IgD-negative memory B cell (primary cell): ENCODE measurements around the gene SYNM. TPM values are rescaled to one million over a fixed set of nuclear protein-coding genes. Genes with fewer than 3 reads are reported as not detected.

Source experiments
- H3K27ac Mint-ChIP-seq, 3 donors: one replicate each; pipeline ENCODE4 v1.8.0; 2020 to 2022; ENCODE audit warnings: mild to moderate bottlenecking in 3 of 3, mixed read lengths in 3 of 3, moderate library complexity in 1 of 3
- H3K27me3 Mint-ChIP-seq: one replicate; pipeline ENCODE4 v1.8.0; 2021; ENCODE audit warnings: mixed read lengths
- H3K36me3 Mint-ChIP-seq: one replicate; pipeline ENCODE4 v1.8.0; 2020; ENCODE audit warnings: mild to moderate bottlenecking, mixed read lengths
- H3K4me1 Mint-ChIP-seq, 3 donors: one replicate each; pipeline ENCODE4 v1.8.0; 2020 to 2022; ENCODE audit warnings: mixed read lengths in 3 of 3, mild to moderate bottlenecking in 1 of 3
- H3K4me3 Mint-ChIP-seq, 4 donors: one replicate each; pipeline ENCODE4 v1.8.0; 2020 to 2022; ENCODE audit warnings: mild to moderate bottlenecking in 4 of 4, mixed read lengths in 4 of 4, moderate library complexity in 3 of 4
- H3K9me3 Mint-ChIP-seq, 3 donors: one replicate each; pipeline ENCODE4 v1.8.0; 2020 to 2021; ENCODE audit warnings: mixed read lengths in 3 of 3, mild to moderate bottlenecking in 1 of 3
- polyA plus RNA-seq: library from polyadenylated mRNA; unstranded; fragments of 300-500 nt; fragmentation: Illumina TruSeq; gene quantifications from one replicate; pipeline ENCODE4 v1.2.3, GENCODE V29; 2021

Gene SYNM
- polyA plus RNA-seq, 1 donor from 2014 or later: not detected

DNA sequence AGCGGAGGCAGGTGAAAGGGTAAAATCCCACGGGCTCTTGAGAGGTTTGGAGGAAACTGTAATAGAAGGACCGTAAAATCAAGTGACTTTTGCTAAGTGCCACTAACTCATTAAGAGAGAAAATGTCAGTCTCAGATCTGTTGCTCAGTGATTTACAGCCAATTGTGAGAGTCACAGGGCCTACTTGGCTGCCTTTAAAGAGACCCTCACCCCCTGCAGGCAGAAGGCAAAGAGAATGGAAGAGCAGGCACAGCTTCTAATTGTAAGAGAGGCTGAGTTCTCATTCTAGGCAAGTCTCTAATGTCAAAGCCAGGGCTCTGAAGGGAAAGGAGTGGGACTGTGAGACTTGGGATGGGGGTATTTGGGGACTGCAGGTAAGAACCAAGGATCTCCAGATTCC lies 9.3 kb upstream of the SYNM start:
- no peaks in the 10 kb centered on the region for H3K36me3 Mint-ChIP-seq
- H3K4me3 Mint-ChIP-seq: no peak overlapping the region
- H3K27me3 Mint-ChIP-seq: peaks cover 25% of the 10 kb centered on the region
- H3K4me1 Mint-ChIP-seq: peaks cover 4 to 6% (median 5%) of the 10 kb centered on the region in 3 donors
- no peak overlapping the region for H3K27ac Mint-ChIP-seq
- no peaks in the 10 kb centered on the region for H3K9me3 Mint-ChIP-seq

DNA sequence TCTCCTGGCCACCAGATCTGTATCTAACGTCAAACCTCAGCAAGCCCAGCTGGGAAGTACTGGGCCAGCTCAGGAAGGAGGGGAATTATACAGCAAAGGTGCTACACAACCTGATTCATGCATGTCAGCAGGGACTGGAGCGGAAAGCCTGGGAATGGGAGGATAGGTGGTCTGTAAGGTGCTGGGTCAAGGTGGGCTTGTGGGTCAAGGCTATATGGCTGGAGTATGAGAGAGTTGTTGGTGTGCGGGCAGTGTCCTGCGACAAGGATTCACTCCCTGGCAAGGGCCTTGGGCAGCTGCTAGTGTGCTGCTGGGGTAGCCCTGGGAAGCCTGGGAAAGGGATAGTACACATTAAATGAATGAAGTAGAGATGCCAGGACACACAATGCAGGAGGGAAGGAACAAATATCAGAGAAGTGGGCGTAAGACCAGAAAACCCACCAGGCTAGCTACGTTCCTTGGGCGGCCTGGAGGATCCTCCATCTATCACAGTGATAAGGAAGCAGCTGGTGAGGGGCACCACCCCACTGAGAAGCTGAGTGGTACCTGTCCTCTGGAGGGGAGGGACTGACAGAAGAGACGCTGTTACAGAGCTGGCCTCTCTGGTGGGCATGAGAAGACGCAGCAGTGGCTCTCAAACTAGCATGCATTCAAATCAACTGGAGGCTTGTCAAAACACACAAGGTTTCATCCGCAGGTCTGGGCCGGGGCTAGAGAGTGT lies 8.5 kb upstream of the SYNM start:
- H3K4me3 Mint-ChIP-seq: no peak overlapping the region
- no peak overlapping the region for H3K27ac Mint-ChIP-seq
- no peaks in the 10 kb centered on the region for H3K36me3 Mint-ChIP-seq
- H3K27me3 Mint-ChIP-seq: peaks cover 26% of the 10 kb centered on the region
- H3K9me3 Mint-ChIP-seq: no peaks in the 10 kb centered on the region
- H3K4me1 Mint-ChIP-seq: peaks cover 2 to 4% (median 3%) of the 10 kb centered on the region in 3 donors

DNA sequence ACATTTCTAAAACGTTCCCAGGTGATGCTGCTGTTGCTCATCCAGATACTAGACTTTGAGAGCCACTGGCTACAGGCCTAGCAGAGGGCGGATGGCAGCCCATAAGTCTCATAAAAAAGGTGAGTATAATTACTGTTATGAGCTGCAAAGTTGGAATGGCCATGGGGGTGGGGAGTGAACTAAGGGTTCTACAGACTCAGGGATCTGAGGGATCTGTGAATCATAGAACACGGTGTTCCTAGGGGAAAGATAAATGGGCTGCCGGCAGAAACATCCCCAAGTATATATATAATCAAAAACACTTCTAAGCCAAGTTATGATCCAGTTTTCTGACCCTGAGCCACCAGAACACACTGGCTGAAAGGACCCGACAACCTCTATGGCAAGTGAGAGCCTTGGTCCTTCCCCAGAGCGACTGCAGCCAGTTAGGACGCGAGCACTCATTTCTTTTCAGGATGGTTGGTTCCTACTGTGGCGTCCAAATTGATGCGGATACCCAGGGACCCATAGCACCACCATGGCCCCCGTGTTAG lies 7.9 kb upstream of the SYNM start:
- Mint-ChIP-seq H3K4me3 (no peak overlapping the region), H3K9me3 (no peaks in the 10 kb centered on the region), H3K27me3 (peaks cover 31% of the 10 kb centered on the region), H3K27ac (no peak overlapping the region), H3K36me3 (no peaks in the 10 kb centered on the region), H3K4me1 (peaks cover 2 to 4% (median 3%) of the 10 kb centered on the region in 3 donors)

DNA sequence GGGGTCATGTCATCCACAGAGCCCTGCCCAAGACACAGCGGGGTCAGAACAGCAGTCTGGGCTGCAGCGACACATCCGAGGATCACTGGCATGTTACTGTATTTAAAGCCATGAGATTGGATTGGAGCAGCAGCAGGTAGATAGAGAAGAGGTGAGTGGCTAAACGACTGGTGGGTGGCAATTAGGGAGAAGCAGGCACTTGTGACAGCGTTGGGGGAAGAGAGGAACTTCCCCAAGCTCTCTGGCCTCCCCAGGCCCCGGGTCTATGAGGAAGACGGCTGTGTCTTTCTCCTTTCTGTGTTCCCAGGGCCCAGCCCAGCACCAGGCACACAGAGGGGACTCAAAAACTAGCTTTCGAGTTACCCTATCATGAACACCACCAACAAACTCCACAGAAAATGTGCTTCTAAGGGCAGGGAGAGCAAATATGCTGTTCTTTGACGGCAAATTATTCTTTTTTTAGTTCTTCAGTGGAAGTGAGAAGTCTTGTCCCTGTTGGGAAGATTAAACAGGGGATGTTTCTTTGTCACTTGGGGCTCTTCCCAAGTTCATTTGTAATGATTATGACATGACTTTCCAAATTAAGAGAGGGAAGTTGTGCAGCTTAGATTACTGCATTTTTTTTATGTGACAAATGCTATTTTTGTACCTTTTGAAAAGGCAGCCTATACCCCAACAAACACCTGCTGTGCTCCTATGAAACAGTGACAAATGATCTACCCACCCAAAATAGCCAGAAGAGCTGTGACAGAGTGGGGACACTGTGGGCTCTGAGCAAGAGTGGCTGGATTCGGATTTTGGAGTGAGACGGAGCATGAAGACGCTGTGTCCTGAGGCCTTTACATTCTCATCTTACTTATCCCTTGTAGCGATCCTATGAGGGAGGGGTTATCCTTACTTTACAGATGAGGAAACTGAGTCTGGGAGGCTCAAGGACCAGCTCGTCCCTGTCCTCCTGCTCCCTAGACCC lies 7.2 kb upstream of the SYNM start:
- no peaks in the 10 kb centered on the region for H3K36me3 Mint-ChIP-seq
- H3K4me3 Mint-ChIP-seq: no peak overlapping the region
- H3K9me3 Mint-ChIP-seq: no peaks in the 10 kb centered on the region
- H3K27ac Mint-ChIP-seq: no peak overlapping the region
- H3K4me1 Mint-ChIP-seq: peaks cover 2 to 4% (median 3%) of the 10 kb centered on the region in 3 donors
- H3K27me3 Mint-ChIP-seq: peaks cover 36% of the 10 kb centered on the region

DNA sequence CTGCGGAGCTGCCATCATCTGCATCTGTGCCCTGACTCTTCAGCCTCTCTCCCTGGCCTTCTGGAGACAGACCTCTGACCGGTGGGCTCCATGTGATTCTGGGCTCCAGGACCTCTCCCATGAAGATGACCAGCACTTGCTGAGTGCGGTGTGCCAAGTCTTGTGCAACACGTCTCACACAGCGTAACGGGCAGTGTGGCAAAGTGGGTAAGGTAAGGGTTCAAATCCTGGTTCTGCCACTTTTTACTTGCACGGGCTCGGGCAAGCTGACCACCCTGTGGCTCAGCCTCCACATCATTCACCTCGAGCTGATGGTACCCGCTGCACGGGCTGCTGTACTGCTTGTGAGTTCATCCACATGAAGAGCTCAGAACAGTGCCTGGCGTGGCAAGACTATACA lies 6.5 kb upstream of the SYNM start:
- Mint-ChIP-seq H3K9me3 (no peaks in the 10 kb centered on the region), H3K4me3 (no peak overlapping the region), H3K27me3 (peaks cover 38% of the 10 kb centered on the region), H3K27ac (no peak overlapping the region), H3K36me3 (no peaks in the 10 kb centered on the region), H3K4me1 (peaks cover 2 to 5% (median 3%) of the 10 kb centered on the region in 3 donors)

DNA sequence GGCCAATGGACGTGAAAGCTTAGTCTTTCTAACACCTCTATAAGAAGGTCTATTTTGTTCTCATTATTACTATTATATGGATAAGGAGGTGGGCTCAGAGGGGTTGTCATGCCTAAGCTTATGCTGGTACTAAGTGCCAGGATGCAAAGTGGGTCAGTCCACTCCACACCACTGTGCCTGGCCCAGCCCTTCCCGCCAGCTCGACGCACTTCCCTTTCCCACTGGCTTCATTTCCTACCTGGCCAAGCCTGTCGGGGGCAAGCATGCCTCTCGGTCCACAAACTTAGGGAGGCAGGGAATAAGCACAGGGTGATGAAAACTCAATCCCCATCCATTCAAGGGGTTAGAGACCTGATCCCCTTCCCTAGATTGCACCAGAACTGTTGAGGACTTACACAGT lies 5.9 kb upstream of the SYNM start:
- peak overlapping the region in 1 of 4 donors; percentile 41 for H3K4me3 Mint-ChIP-seq
- no peaks in the 10 kb centered on the region for H3K36me3 Mint-ChIP-seq
- H3K4me1 Mint-ChIP-seq: peaks cover 2 to 9% (median 3%) of the 10 kb centered on the region in 3 donors
- H3K27ac Mint-ChIP-seq: no peak overlapping the region
- H3K9me3 Mint-ChIP-seq: no peaks in the 10 kb centered on the region
- H3K27me3 Mint-ChIP-seq: peaks cover 42% of the 10 kb centered on the region

DNA sequence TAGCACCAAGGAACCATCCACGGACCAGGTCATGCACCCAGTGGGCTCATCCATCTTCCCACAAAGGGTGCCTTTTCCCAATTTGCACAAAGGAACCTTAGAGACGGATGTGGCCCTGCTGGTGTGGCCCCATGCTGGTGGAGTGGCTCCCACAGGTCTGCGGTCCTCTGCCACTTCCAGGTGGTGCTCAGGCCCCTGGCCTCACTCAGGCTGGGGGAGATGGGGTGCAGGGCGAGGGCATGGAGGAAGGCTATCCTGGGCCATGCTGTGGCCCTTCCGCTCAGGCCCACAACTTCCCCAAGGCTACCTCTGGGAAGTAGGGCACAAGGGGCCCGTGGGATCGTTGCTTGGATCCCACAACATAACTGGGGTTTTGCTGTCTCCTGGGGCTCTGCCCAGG lies 5.2 kb upstream of the SYNM start:
- Mint-ChIP-seq H3K27me3 (peaks cover 42% of the 10 kb centered on the region), H3K4me3 (peak overlapping the region in 1 of 4 donors; percentile 65), H3K4me1 (peaks cover 2 to 9% (median 3%) of the 10 kb centered on the region in 3 donors), H3K9me3 (no peaks in the 10 kb centered on the region), H3K27ac (no peak overlapping the region), H3K36me3 (no peaks in the 10 kb centered on the region)

DNA sequence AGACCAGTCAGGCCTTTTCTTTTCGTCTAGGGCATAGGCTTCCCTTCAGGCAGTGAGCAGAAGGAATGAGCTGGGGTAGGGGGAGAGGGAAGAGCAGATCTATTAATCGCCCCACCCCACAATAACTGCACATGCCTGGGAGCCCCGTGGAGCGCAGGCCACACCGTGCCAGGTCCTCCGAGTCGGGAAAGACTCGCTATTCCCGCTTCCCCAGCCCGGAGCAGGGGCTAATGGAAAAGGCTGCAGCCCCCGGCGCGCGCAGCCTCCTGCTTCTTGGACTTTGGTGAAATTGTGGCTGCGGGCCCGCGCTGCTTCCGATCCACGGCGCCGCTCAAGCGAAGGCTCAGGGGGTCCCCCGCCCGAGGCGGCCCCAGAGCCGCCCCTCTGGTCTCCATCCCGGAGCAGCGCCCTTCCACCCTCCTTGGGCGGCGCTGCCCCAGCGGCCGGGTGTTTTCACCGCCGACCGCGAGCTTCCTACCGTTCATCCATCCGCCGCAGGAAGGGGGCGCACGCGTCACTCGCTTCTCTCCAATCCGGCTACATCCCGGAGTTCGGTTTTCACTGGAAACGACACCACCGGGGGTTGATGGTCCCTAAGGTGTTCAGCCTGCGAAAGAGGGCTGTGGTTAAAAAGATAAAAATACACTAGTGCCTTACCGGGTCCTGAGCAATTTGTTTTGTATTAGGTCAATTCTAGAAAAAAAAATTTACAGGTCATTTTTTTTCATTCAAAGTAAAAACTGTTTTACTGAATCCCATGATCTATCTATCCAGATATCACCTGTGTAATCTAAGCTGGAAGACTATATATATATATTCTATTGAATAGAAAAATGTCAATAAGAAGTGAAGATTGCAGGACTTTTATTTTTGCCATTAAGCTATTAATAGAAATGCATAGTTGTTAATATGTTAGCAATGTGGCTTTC lies 4.4 kb upstream of the SYNM start:
- Mint-ChIP-seq H3K4me1 (peaks cover 2 to 9% (median 3%) of the 10 kb centered on the region in 3 donors), H3K9me3 (no peaks in the 10 kb centered on the region), H3K27ac (no peak overlapping the region), H3K36me3 (no peaks in the 10 kb centered on the region), H3K27me3 (peaks cover 42% of the 10 kb centered on the region), H3K4me3 (peak overlapping the region in 2 of 4 donors; percentile 65 to 88)

DNA sequence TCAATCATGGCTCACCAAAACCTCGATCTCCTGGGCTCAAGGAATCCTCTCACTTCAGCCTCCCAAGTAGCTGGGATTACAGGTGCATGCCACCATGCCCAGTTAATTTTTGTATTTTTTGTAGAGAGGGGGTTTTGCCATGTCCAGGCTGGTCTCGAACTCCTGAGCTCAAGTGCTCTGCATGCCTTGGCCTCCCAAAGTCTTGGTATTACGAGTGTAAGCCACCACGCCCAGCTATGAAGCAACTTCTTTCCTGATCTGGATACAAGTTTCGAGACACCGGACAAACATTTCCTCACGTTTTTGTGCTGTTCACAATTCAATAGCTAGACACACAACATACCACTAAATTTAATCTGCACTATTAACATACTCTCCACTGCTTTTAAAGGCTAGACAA lies 3.4 kb upstream of the SYNM start:
- Mint-ChIP-seq H3K4me1 (peaks cover 3 to 10% (median 3%) of the 10 kb centered on the region in 3 donors), H3K27me3 (peaks cover 46% of the 10 kb centered on the region), H3K9me3 (no peaks in the 10 kb centered on the region), H3K27ac (no peak overlapping the region), H3K4me3 (no peak overlapping the region), H3K36me3 (no peaks in the 10 kb centered on the region)

DNA sequence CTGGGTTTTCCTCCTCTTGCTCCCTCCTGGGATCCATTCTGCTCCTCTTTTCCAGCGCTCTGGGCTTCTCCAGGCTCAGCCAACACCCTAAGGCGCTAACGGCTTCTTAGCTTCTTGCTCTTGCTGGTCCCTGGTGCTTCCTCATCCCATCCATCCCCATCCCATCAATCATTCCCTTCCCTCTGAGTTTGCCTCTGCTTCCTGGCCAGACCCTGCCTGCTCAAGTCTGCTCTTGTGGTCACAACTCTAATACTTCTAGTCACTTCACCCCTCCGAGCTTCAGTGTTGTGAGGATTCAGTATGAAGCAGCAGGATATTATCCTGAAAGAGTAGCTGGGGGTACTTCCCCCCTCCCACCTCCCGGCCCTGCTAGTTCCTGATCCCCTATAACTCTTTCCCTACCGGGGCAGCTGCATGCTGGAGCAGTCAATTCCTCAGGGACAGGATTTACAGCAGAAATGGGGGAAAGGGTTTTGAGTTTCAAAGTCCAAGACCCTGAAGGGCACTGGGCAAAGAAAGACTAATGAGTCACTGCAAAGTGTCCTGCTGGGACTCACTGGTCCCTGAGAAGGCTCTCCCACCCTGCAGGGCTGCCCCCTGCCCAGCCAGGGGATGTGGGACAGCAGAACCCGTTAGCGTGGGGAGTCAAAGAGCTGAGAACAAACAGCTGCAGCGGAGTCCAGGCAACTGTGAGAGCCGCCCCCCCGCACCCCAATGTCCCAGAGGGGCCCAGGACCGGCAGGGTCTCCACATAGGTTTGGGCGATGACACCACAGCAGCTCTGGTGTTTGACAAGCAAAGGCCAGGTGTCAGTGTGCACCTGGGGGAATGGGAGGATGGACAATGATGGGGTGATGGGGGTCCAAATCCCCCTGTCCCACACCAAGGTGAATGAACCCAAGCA lies 2.3 kb upstream of the SYNM start:
- Mint-ChIP-seq H3K27ac (no peak overlapping the region), H3K9me3 (peaks cover 0 to under 1% (median 0%) of the 10 kb centered on the region in 3 donors), H3K36me3 (no peaks in the 10 kb centered on the region), H3K27me3 (peaks cover 51% of the 10 kb centered on the region), H3K4me3 (peak overlapping the region in 1 of 4 donors; percentile 56), H3K4me1 (peaks cover 3 to 16% (median 5%) of the 10 kb centered on the region in 3 donors)

DNA sequence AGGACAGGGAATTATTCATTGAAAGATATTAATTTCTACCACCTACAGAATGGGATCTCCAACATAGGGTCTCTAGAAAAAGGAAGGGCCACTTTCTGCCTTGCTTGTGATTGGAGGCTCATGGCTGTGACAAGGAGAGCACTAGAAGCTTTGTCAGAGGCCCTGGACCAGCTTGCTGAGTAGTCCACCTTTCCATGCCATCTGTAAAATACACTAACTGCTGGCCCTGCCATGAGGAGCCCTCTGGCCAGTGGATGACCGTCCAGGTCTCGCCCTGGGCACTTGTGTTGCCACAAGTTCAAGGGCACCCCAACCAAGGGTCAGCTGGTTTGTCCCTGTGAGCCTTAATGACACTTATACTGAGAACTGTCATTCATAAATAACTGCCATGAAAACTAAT lies 1.6 kb upstream of the SYNM start:
- H3K4me1 Mint-ChIP-seq: peaks cover 3 to 16% (median 5%) of the 10 kb centered on the region in 3 donors
- H3K4me3 Mint-ChIP-seq: peak overlapping the region in 1 of 4 donors; percentile 12
- no peaks in the 10 kb centered on the region for H3K36me3 Mint-ChIP-seq
- H3K9me3 Mint-ChIP-seq: peaks cover 0 to 2% (median 0%) of the 10 kb centered on the region in 3 donors
- no peak overlapping the region for H3K27ac Mint-ChIP-seq
- H3K27me3 Mint-ChIP-seq: peaks cover 50% of the 10 kb centered on the region

DNA sequence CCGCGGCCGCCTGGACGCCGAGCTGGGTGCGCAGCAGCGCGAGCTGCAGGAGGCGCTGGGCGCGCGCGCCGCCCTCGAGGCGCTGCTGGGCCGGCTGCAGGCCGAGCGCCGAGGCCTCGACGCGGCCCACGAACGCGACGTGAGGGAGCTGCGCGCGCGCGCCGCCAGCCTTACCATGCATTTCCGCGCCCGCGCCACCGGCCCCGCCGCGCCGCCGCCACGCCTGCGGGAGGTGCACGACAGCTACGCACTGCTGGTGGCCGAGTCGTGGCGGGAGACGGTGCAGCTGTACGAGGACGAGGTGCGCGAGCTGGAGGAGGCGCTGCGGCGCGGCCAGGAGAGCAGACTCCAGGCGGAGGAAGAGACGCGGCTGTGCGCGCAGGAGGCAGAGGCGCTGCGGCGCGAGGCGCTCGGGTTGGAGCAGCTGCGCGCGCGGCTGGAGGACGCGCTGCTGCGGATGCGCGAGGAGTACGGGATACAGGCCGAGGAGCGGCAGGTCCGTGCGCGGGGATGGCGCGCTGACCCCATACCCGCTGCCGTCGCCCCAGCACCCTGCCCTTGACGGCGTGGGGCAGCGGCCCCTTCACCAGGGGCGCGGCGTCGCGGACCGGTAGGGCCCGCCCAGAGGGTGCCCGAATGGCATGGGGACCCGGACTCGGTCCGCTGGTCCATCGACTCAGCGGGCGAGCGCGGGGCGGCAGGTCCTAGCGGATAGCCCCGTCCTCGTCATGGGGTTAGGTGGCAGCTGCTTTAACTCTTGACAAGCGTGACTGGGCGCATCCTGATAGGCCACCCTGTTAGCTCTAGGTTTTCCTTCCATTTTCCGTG lies 848 bp downstream of the SYNM start:
- Mint-ChIP-seq H3K27me3 (peaks cover 36% of the 10 kb centered on the region), H3K9me3 (peaks cover 0 to 2% (median 0%) of the 10 kb centered on the region in 3 donors), H3K4me3 (peak overlapping the region; percentile 55 to 68 (median 66)), H3K27ac (no peak overlapping the region), H3K4me1 (peaks cover 0 to 13% (median 3%) of the 10 kb centered on the region in 3 donors), H3K36me3 (no peaks in the 10 kb centered on the region)
